ENCODE data around the gene EXOC5.

EXOC5 gene

GRCh38 chr14:57179273-57179672 is 89.4 kb downstream of the EXOC5 start (continued):
- TF ChIP-seq PRDM2 (tag by site-specific recombination; IDR thresholded peaks at IDR 0.05; ENCODE audit: borderline replicate concordance) (no peak), ZBTB8A (tag by site-specific recombination; IDR thresholded peaks at IDR 0.05) (no peak), ZNF175 (tag by site-specific recombination; IDR thresholded peaks at IDR 0.05) (no peak), ZNF335 (tag by site-specific recombination; conservative IDR thresholded peaks at IDR 0.05) (no peak), ZSCAN18 (tag by site-specific recombination; IDR thresholded peaks at IDR 0.05) (no peak), ZNF19 (tag by site-specific recombination; IDR thresholded peaks at IDR 0.05; ENCODE audit: low read depth) (no peak), ZNF16 (tag by site-specific recombination; IDR thresholded peaks at IDR 0.05; ENCODE audit: low read depth) (no peak)

GRCh38 chr14:57174466-57174865 is 94.2 kb downstream of the EXOC5 start:
- Histone ChIP-seq H3K36me3 (ENCODE audit: control insufficient read depth in 2 of 2, insufficient read depth in 1 of 2, low read length in 2 of 2) (no peaks in the 10 kb centered on the region), H3K9me3 (ENCODE audit: control insufficient read depth, insufficient read depth, low read depth, low read length) (no peaks in the 10 kb centered on the region), H3K27ac (ENCODE audit: extremely low read depth, low read depth, low read length) (no peak overlapping the region), H3K4me3 (ENCODE audit: low read depth, low read length) (no peak overlapping the region), H3K4me1 (ENCODE audit: control insufficient read depth, insufficient read depth, low read length) (no peaks in the 10 kb centered on the region)
- TF ChIP-seq ZIC2 (tag by site-specific recombination; IDR thresholded peaks at IDR 0.05) (no peak), ZNF362 (tag by site-specific recombination; IDR thresholded peaks at IDR 0.05) (no peak)
- POLR2A ChIA-PET: no interaction called here
- CTCF ChIA-PET: interaction anchor here (0.5 kb wide), 1 partner anchor 618 kb away, joined by 3 read pairs; no protein-coding TSS in a partner anchor

- Histone ChIP-seq H3K4me1 (ENCODE audit: control insufficient read depth, insufficient read depth, low read length) (no peaks in the 10 kb centered on the region), H3K27ac (ENCODE audit: extremely low read depth, low read depth, low read length) (no peak overlapping the region), H3K36me3 (ENCODE audit: control insufficient read depth in 2 of 2, insufficient read depth in 1 of 2, low read length in 2 of 2) (no peaks in the 10 kb centered on the region), H3K9me3 (ENCODE audit: control insufficient read depth, insufficient read depth, low read depth, low read length) (no peaks in the 10 kb centered on the region), H3K4me3 (ENCODE audit: low read depth, low read length) (no peak overlapping the region)
- CTCF ChIA-PET: interaction anchor here (1.0 kb wide), 1 partner anchor 17 kb away, joined by 3 read pairs; no protein-coding TSS in a partner anchor
- POLR2A ChIA-PET: no interaction called here
- TF ChIP-seq ZNF311 (tag by site-specific recombination; IDR thresholded peaks at IDR 0.05; ENCODE audit: borderline replicate concordance) (no peak), ZNF510 (tag by site-specific recombination; IDR thresholded peaks at IDR 0.05; ENCODE audit: insufficient replicate concordance) (no peak), ZNF157 (tag by site-specific recombination; IDR thresholded peaks at IDR 0.05) (no peak), ZNF37A (tag by site-specific recombination; IDR thresholded peaks at IDR 0.05) (no peak), ZNF670 (tag by site-specific recombination; IDR thresholded peaks at IDR 0.05; ENCODE audit: low read depth) (no peak), WT1 (tag by site-specific recombination; IDR thresholded peaks at IDR 0.05) (no peak)
These were observed 96.8 kb downstream of the EXOC5 start for GRCh38 chr14:57171903-57172302.

All from HEK293 (cell line).